ENCODE data around the gene ETFDH.

Gene ETFDH

DNA sequence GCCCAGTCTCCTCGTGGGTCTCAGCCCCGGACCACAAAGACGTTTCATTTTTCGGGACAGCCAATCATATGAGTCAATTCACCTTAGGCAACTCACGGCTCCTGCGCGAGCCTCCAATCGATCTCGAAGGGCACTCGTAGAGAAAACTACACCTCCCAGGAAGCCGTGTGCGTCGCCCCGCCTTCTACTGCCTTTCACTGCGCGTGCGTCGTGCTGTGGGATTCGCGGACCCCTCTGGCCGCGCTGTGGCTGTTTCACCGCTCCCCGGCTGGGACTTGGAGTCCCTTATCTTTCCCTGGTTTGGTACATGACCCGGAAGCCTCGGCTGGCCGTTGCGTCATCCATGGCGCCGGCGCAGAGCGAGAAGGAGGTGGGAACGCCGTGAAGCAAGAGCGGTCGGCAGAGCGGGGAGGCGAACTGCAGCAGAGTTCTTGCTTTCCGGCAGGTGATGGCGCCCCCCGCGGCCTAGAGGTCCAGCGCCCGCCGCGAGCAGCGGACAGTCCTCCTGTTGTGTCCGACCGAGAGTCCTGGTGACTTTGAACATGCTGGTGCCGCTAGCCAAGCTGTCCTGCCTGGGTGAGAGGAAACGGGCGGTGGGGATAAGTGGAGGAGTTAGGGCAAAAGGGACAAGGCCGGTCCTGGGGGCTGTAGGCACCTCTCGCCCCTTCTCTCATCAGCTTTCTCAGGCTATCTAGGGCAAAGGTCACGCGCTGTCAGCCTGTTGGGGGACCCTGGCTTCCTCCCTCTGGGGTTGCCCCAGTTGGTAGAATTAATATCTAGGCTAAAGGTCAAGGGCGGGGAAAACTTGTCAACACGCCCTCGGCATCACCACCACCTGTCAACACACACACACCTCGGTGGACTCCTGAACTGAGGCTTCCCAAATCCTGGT lies at the start of gene ETFDH:
Gene ETFDH, plus strand, starts transcription at position 382 of the 892 bp plus-strand sequence. Its CDS starts 161 bp downstream, at position 543.
- H3K27me3 ChIP-seq (ENCODE audit: control insufficient read depth, insufficient read depth, low read length): no peaks in the 10 kb centered on the region
- H3K27ac ChIP-seq (ENCODE audit: low read depth, low read length): peak within 1 kb of the TSS; percentile 92

DNA sequence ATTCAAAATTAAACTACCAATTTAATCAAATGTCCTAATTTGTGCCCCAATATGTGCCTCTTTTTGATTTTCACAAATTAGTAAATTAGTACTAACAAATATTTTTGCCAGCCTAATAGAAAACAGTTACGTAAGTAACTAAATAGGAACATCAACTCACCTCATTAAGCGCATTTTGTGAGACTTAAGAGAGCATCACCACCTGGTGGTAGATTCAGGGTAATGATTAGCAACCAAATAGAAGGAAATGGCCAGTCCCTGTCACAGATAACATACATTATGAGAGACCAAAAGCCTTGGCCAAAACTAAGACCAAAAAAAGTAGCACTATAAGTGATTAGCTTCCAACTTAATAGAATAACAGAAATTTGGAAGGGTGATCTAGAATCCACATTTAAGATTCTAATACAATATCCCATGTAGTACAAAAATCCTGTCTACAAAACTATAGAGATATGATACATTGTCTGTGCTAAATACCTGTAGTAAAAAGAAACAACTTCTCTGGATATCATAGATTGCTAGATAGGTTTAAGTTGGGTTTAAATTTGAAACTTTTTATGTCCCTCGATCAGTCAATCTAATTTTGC lies 47.1 kb upstream of the ETFDH start:
- Histone ChIP-seq H3K27ac (ENCODE audit: low read depth, low read length) (no peak overlapping the region), H3K9ac (ENCODE audit: low read depth, low read length) (no peak overlapping the region), H3K36me3 (ENCODE audit: control insufficient read depth, insufficient read depth, low read length) (no peaks in the 10 kb centered on the region), H3K4me3 (ENCODE audit: low read depth, low read length) (no peak overlapping the region), H3K9me3 (ENCODE audit: control insufficient read depth, insufficient read depth, low read length) (no peaks in the 10 kb centered on the region), H3K4me1 (ENCODE audit: control insufficient read depth, insufficient read depth, low read length) (peaks cover 7% of the 10 kb centered on the region), H3K27me3 (ENCODE audit: control insufficient read depth, insufficient read depth, low read length) (no peaks in the 10 kb centered on the region)

More for the DNA sequence above, at the start of gene ETFDH:
- H3K9ac ChIP-seq (ENCODE audit: low read depth, low read length): peak within 1 kb of the TSS; percentile 89
- H3K36me3 ChIP-seq (ENCODE audit: control insufficient read depth, insufficient read depth, low read length): peaks cover 17% of the 10 kb centered on the region
- H3K9me3 ChIP-seq (ENCODE audit: control insufficient read depth, insufficient read depth, low read length): no peaks in the 10 kb centered on the region
- H3K4me1 ChIP-seq (ENCODE audit: control insufficient read depth, insufficient read depth, low read length): no peaks in the 10 kb centered on the region
- H3K4me3 ChIP-seq (ENCODE audit: low read depth, low read length): peak within 1 kb of the TSS; percentile 81

DNA sequence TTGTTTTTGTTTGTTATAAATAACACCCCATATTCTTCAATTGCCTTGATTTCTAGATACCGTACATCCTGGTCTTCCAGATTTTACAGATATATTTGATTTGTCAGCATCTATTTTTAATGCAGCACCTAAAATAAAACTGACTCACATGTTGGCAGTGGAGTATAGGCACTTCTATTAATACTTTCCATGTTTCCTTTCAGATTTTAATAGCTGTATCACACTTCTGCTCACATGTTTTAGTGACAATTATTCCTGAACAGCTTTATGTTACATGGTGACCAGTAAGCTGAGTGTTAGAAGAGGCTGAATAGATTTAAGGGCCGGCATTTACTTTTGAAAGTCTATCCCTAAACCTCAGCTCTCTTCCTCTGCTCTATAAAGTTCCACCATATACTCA lies 46.6 kb upstream of the ETFDH start:
- H3K36me3 ChIP-seq (ENCODE audit: control insufficient read depth, insufficient read depth, low read length): no peaks in the 10 kb centered on the region
- H3K9me3 ChIP-seq (ENCODE audit: control insufficient read depth, insufficient read depth, low read length): no peaks in the 10 kb centered on the region
- H3K4me1 ChIP-seq (ENCODE audit: control insufficient read depth, insufficient read depth, low read length): peaks cover 7% of the 10 kb centered on the region
- H3K27ac ChIP-seq (ENCODE audit: low read depth, low read length): no peak overlapping the region
- no peak overlapping the region for H3K9ac ChIP-seq (ENCODE audit: low read depth, low read length)
- no peaks in the 10 kb centered on the region for H3K27me3 ChIP-seq (ENCODE audit: control insufficient read depth, insufficient read depth, low read length)
- no peak overlapping the region for H3K4me3 ChIP-seq (ENCODE audit: low read depth, low read length)

DNA sequence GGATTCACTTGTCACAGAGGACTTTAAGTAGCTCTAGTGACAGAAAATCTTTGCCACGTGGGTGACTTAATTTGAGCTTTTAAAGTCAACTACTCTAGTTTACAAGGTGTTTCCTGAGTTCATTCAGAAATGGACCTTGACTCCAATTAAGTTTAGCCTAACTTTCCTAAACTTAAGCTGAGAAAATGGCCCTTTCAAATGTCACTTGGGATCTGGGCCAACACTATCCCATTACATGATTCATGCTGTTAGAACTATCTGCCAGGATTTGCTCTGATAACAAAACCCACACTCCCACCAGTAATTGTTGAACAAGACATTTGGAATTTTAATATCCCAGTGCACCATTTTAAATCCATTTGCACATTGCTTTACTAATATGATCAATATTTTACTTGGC lies 41.2 kb upstream of the ETFDH start:
- no peak overlapping the region for H3K27ac ChIP-seq (ENCODE audit: low read depth, low read length)

DNA sequence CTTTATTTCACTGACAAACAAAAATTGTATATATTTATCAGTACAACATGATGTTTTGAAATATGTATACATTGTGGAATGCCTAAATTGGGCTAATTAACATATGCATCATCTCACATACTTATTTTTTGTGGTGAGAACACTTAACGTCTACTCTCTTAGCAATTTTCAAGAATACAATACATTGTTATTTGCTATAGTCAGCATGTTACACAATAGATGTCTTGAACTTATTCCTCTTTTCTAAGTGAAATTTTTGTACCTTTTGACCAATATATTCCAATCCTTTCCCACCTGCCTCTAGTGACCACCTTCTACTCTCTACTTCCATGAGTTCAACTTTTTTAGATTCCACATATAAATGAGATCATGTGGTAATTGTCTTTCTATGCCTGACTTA lies 35.5 kb upstream of the ETFDH start:
- Histone ChIP-seq H3K4me3 (ENCODE audit: low read depth, low read length) (no peak overlapping the region), H3K27ac (ENCODE audit: low read depth, low read length) (no peak overlapping the region), H3K9ac (ENCODE audit: low read depth, low read length) (no peak overlapping the region), H3K36me3 (ENCODE audit: control insufficient read depth, insufficient read depth, low read length) (no peaks in the 10 kb centered on the region), H3K9me3 (ENCODE audit: control insufficient read depth, insufficient read depth, low read length) (no peaks in the 10 kb centered on the region), H3K4me1 (ENCODE audit: control insufficient read depth, insufficient read depth, low read length) (no peaks in the 10 kb centered on the region), H3K27me3 (ENCODE audit: control insufficient read depth, insufficient read depth, low read length) (no peaks in the 10 kb centered on the region)

More for the DNA sequence above, 41.2 kb upstream of the ETFDH start:
- Histone ChIP-seq H3K27me3 (ENCODE audit: control insufficient read depth, insufficient read depth, low read length) (no peaks in the 10 kb centered on the region), H3K4me3 (ENCODE audit: low read depth, low read length) (no peak overlapping the region), H3K9ac (ENCODE audit: low read depth, low read length) (no peak overlapping the region), H3K4me1 (ENCODE audit: control insufficient read depth, insufficient read depth, low read length) (no peaks in the 10 kb centered on the region), H3K36me3 (ENCODE audit: control insufficient read depth, insufficient read depth, low read length) (no peaks in the 10 kb centered on the region), H3K9me3 (ENCODE audit: control insufficient read depth, insufficient read depth, low read length) (no peaks in the 10 kb centered on the region)

DNA sequence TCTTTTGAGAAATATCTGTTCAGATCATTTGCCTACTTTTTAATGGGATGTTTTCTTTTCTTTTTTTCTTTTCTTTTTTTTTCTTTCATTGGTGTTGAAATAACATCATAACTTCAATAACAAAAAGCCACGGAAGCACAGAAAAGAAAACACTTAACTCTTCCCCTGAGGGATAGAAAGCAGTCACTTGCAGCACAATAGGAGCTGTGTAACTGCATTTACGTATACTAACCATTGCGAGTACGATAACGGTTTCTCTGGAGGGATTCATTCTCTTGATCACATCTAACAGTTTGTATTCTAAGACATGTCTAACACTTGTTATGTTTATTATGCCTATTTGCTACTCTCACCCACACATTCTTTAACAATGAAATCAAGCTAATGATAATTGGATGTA lies 27.7 kb upstream of the ETFDH start:
- no peaks in the 10 kb centered on the region for H3K36me3 ChIP-seq (ENCODE audit: control insufficient read depth, insufficient read depth, low read length)
- no peak overlapping the region for H3K27ac ChIP-seq (ENCODE audit: low read depth, low read length)
- H3K4me1 ChIP-seq (ENCODE audit: control insufficient read depth, insufficient read depth, low read length): no peaks in the 10 kb centered on the region
- no peaks in the 10 kb centered on the region for H3K9me3 ChIP-seq (ENCODE audit: control insufficient read depth, insufficient read depth, low read length)
- H3K9ac ChIP-seq (ENCODE audit: low read depth, low read length): no peak overlapping the region
- no peaks in the 10 kb centered on the region for H3K27me3 ChIP-seq (ENCODE audit: control insufficient read depth, insufficient read depth, low read length)
- no peak overlapping the region for H3K4me3 ChIP-seq (ENCODE audit: low read depth, low read length)

DNA sequence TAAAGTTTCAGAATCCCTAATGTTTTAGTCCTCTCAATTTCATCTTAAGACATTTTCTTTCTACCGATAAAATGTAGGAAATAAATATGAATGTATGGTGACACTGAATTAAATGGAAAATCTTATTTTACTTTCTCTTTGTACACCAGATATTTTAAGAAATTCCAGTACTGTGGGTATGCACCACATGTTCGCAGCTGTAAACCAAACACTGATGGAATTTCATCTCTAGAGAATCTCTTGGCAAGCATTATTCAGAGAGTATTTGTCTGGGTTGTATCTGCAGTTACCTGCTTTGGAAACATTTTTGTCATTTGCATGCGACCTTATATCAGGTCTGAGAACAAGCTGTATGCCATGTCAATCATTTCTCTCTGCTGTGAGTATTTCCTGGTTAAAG lies 27.3 kb upstream of the ETFDH start:
- Histone ChIP-seq H3K36me3 (ENCODE audit: control insufficient read depth, insufficient read depth, low read length) (no peaks in the 10 kb centered on the region), H3K27me3 (ENCODE audit: control insufficient read depth, insufficient read depth, low read length) (no peaks in the 10 kb centered on the region), H3K4me3 (ENCODE audit: low read depth, low read length) (no peak overlapping the region), H3K27ac (ENCODE audit: low read depth, low read length) (no peak overlapping the region), H3K9ac (ENCODE audit: low read depth, low read length) (no peak overlapping the region), H3K4me1 (ENCODE audit: control insufficient read depth, insufficient read depth, low read length) (no peaks in the 10 kb centered on the region), H3K9me3 (ENCODE audit: control insufficient read depth, insufficient read depth, low read length) (no peaks in the 10 kb centered on the region)

GRCh38 chr4:158649111-158649680 lies 22.9 kb upstream of the ETFDH start:
- Histone ChIP-seq H3K27ac (ENCODE audit: low read depth, low read length) (no peak overlapping the region), H3K36me3 (ENCODE audit: control insufficient read depth, insufficient read depth, low read length) (no peaks in the 10 kb centered on the region), H3K9me3 (ENCODE audit: control insufficient read depth, insufficient read depth, low read length) (no peaks in the 10 kb centered on the region), H3K9ac (ENCODE audit: low read depth, low read length) (no peak overlapping the region), H3K4me1 (ENCODE audit: control insufficient read depth, insufficient read depth, low read length) (no peaks in the 10 kb centered on the region), H3K4me3 (ENCODE audit: low read depth, low read length) (no peak overlapping the region), H3K27me3 (ENCODE audit: control insufficient read depth, insufficient read depth, low read length) (no peaks in the 10 kb centered on the region)

DNA sequence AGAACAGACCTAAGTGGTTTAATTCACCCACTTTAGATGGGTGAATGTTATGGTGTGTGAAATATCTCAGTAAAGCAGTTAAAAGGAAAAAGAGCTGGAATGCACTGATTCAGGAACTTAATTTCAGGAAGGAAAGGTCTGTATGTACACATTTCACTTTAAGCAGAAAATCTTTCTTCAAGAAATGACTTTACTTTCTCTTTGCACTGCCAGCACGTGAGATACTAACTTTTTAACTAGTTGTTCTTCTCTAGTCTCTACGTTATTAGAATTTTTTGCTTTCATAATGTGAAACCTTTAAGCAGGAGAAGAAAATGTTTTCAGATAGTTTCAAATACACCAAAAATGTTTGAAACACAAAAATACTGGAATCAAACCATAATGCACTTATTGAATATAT lies 19.2 kb upstream of the ETFDH start:
- Histone ChIP-seq H3K27ac (ENCODE audit: low read depth, low read length) (no peak overlapping the region), H3K9ac (ENCODE audit: low read depth, low read length) (no peak overlapping the region), H3K4me3 (ENCODE audit: low read depth, low read length) (no peak overlapping the region), H3K4me1 (ENCODE audit: control insufficient read depth, insufficient read depth, low read length) (peaks cover 7% of the 10 kb centered on the region), H3K27me3 (ENCODE audit: control insufficient read depth, insufficient read depth, low read length) (no peaks in the 10 kb centered on the region), H3K9me3 (ENCODE audit: control insufficient read depth, insufficient read depth, low read length) (no peaks in the 10 kb centered on the region), H3K36me3 (ENCODE audit: control insufficient read depth, insufficient read depth, low read length) (no peaks in the 10 kb centered on the region)

DNA sequence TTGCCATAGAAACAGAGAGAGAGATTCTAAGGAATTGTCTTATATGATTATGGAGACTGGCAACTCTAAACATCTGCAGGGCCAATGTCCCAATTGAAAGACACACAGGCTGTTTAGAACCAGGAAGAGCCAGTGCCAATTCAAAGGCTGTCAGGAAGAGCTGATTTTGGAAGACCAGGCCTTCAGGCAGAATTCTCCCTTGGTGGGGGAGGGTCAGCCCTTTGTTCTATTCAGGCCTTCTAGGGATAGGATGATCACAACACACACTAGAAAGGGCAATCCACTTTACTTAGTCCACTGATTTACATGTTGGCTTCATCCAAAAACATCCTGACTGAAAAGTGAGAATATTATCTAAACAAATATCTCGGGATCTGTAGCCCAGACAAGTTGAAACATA lies 15.7 kb upstream of the ETFDH start:
- Histone ChIP-seq H3K9me3 (ENCODE audit: control insufficient read depth, insufficient read depth, low read length) (no peaks in the 10 kb centered on the region), H3K9ac (ENCODE audit: low read depth, low read length) (no peak overlapping the region), H3K27ac (ENCODE audit: low read depth, low read length) (no peak overlapping the region)

DNA sequence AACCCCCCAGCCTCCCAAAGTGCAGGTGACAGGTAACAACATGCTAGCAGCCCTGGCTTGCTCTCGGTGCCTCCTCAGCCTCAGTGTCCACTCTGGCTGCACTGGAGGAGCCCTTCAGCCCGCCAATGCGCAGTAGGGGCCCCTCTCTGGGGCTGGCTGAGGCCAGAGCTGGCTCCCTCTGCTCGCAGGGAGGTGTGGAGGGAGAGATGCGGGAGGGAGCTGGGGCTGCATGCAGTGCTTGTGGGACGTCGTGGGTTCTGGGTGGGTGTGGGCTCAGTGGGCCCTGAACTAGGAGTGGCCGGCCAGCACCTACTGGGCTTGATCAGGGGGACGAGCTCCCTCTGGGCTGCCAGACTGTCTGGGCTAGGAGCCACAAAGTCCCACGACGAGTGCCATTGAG lies 14.8 kb upstream of the ETFDH start:
- Histone ChIP-seq H3K9me3 (ENCODE audit: control insufficient read depth, insufficient read depth, low read length) (no peaks in the 10 kb centered on the region), H3K27me3 (ENCODE audit: control insufficient read depth, insufficient read depth, low read length) (no peaks in the 10 kb centered on the region), H3K4me1 (ENCODE audit: control insufficient read depth, insufficient read depth, low read length) (peaks cover 7% of the 10 kb centered on the region), H3K27ac (ENCODE audit: low read depth, low read length) (no peak overlapping the region), H3K36me3 (ENCODE audit: control insufficient read depth, insufficient read depth, low read length) (no peaks in the 10 kb centered on the region), H3K4me3 (ENCODE audit: low read depth, low read length) (no peak overlapping the region), H3K9ac (ENCODE audit: low read depth, low read length) (no peak overlapping the region)

More for the DNA sequence above, 15.7 kb upstream of the ETFDH start:
- H3K4me3 ChIP-seq (ENCODE audit: low read depth, low read length): no peak overlapping the region
- no peaks in the 10 kb centered on the region for H3K36me3 ChIP-seq (ENCODE audit: control insufficient read depth, insufficient read depth, low read length)
- H3K4me1 ChIP-seq (ENCODE audit: control insufficient read depth, insufficient read depth, low read length): peaks cover 7% of the 10 kb centered on the region
- no peaks in the 10 kb centered on the region for H3K27me3 ChIP-seq (ENCODE audit: control insufficient read depth, insufficient read depth, low read length)
